SK-N-SH (cell line): ENCODE results near the gene FAM83E.

Source experiments
- CHD2 ChIP-seq: fragments of 150-350 bp; IDR thresholded peaks from 2 replicates; pipeline ENCODE4 v1.6.1; 2018; ENCODE audit warnings: low read length; ENCODE audit not compliant: partially characterized antibody
- FOXM1 ChIP-seq: IDR thresholded peaks from 2 replicates; pipeline ENCODE4 v1.4.0; 2012; ENCODE audit warnings: low read depth, mild to moderate bottlenecking
- GABPA ChIP-seq: IDR thresholded peaks from 2 replicates; pipeline ENCODE4 v1.4.0; 2012; ENCODE audit warnings: low read depth, mild to moderate bottlenecking
- MXI1 ChIP-seq: IDR thresholded peaks from 2 replicates; pipeline ENCODE4 v1.6.1; 2012; ENCODE audit warnings: mild to moderate bottlenecking, low read depth, low read length, improper control_type of control experiment
- NFIC ChIP-seq: IDR thresholded peaks from 2 replicates; pipeline ENCODE4 v1.4.0; 2012; ENCODE audit warnings: borderline replicate concordance
- RAD21 ChIP-seq: IDR thresholded peaks from 2 replicates; pipeline ENCODE4 v1.6.1; 2012; ENCODE audit warnings: mild to moderate bottlenecking, low read length
- RFX5 ChIP-seq: IDR thresholded peaks from 2 replicates; pipeline ENCODE4 v1.6.1; 2012; ENCODE audit warnings: mild to moderate bottlenecking, improper control_type of control experiment, low read length
- RXRA ChIP-seq: IDR thresholded peaks from 2 replicates; pipeline ENCODE4 v1.4.0; 2012; ENCODE audit warnings: low read depth, mild to moderate bottlenecking, borderline replicate concordance
- SMC3 ChIP-seq: IDR thresholded peaks from 2 replicates; pipeline ENCODE4 v1.6.1; 2012; ENCODE audit warnings: low read depth, low read length, improper control_type of control experiment
- YY1 ChIP-seq: IDR thresholded peaks from 2 replicates; pipeline ENCODE4 v1.4.0; 2012; ENCODE audit warnings: low read depth, mild to moderate bottlenecking
- TF ChIP-seq, protein P1 (sequence below): fragments of 200-600 bp; sonication (generic); IDR thresholded peaks from 2 replicates; pipeline ENCODE4 v1.6.1; 2017; ENCODE audit warnings: antibody characterized with exemption, mild to moderate bottlenecking, moderate library complexity
- TF ChIP-seq, protein P2 (sequence below): IDR thresholded peaks from 2 replicates; pipeline ENCODE4; 2012

GRCh38 chr19:48607359-48607755 is 7.5 kb downstream of the FAM83E start:
- TF ChIP-seq RXRA (no peak), FOXM1 (no peak), RFX5 (no peak), MXI1 (no peak), YY1 (no peak), NFIC (no peak), GABPA (no peak), SMC3 (no peak), CHD2 (no peak), RAD21 (no peak)
- TF ChIP-seq, protein P1, sequence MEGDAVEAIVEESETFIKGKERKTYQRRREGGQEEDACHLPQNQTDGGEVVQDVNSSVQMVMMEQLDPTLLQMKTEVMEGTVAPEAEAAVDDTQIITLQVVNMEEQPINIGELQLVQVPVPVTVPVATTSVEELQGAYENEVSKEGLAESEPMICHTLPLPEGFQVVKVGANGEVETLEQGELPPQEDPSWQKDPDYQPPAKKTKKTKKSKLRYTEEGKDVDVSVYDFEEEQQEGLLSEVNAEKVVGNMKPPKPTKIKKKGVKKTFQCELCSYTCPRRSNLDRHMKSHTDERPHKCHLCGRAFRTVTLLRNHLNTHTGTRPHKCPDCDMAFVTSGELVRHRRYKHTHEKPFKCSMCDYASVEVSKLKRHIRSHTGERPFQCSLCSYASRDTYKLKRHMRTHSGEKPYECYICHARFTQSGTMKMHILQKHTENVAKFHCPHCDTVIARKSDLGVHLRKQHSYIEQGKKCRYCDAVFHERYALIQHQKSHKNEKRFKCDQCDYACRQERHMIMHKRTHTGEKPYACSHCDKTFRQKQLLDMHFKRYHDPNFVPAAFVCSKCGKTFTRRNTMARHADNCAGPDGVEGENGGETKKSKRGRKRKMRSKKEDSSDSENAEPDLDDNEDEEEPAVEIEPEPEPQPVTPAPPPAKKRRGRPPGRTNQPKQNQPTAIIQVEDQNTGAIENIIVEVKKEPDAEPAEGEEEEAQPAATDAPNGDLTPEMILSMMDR: no peak
- TF ChIP-seq, protein P2, sequence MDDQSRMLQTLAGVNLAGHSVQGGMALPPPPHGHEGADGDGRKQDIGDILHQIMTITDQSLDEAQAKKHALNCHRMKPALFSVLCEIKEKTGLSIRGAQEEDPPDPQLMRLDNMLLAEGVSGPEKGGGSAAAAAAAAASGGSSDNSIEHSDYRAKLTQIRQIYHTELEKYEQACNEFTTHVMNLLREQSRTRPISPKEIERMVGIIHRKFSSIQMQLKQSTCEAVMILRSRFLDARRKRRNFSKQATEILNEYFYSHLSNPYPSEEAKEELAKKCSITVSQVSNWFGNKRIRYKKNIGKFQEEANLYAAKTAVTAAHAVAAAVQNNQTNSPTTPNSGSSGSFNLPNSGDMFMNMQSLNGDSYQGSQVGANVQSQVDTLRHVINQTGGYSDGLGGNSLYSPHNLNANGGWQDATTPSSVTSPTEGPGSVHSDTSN: no peak
